ENCODE data around the gene ARMCX1.

DNA sequence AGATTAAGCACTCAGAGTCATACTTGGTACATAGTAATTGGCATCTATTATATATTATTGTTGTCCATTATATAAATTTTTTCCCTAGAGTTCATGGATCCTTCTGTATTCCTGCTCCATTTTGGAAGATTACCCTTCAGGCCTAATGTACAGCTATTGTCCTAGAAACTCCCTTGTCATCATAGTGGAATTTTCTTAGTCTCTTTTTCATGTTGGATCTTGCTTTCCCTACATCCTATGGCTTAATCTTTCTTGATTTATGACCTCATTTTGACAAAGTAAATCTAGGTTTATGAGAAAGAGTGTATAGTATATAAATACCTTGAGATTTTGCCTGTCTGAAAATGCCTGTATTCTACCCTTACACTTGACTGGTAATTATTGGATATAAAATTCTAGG lies 43.0 kb upstream of the ARMCX1 start:
- TF ChIP-seq, protein P1, sequence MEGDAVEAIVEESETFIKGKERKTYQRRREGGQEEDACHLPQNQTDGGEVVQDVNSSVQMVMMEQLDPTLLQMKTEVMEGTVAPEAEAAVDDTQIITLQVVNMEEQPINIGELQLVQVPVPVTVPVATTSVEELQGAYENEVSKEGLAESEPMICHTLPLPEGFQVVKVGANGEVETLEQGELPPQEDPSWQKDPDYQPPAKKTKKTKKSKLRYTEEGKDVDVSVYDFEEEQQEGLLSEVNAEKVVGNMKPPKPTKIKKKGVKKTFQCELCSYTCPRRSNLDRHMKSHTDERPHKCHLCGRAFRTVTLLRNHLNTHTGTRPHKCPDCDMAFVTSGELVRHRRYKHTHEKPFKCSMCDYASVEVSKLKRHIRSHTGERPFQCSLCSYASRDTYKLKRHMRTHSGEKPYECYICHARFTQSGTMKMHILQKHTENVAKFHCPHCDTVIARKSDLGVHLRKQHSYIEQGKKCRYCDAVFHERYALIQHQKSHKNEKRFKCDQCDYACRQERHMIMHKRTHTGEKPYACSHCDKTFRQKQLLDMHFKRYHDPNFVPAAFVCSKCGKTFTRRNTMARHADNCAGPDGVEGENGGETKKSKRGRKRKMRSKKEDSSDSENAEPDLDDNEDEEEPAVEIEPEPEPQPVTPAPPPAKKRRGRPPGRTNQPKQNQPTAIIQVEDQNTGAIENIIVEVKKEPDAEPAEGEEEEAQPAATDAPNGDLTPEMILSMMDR (conservative IDR thresholded peaks at IDR 0.05; ENCODE audit: low read depth in 2 of 2) = no peak
- TF ChIP-seq, protein P2, sequence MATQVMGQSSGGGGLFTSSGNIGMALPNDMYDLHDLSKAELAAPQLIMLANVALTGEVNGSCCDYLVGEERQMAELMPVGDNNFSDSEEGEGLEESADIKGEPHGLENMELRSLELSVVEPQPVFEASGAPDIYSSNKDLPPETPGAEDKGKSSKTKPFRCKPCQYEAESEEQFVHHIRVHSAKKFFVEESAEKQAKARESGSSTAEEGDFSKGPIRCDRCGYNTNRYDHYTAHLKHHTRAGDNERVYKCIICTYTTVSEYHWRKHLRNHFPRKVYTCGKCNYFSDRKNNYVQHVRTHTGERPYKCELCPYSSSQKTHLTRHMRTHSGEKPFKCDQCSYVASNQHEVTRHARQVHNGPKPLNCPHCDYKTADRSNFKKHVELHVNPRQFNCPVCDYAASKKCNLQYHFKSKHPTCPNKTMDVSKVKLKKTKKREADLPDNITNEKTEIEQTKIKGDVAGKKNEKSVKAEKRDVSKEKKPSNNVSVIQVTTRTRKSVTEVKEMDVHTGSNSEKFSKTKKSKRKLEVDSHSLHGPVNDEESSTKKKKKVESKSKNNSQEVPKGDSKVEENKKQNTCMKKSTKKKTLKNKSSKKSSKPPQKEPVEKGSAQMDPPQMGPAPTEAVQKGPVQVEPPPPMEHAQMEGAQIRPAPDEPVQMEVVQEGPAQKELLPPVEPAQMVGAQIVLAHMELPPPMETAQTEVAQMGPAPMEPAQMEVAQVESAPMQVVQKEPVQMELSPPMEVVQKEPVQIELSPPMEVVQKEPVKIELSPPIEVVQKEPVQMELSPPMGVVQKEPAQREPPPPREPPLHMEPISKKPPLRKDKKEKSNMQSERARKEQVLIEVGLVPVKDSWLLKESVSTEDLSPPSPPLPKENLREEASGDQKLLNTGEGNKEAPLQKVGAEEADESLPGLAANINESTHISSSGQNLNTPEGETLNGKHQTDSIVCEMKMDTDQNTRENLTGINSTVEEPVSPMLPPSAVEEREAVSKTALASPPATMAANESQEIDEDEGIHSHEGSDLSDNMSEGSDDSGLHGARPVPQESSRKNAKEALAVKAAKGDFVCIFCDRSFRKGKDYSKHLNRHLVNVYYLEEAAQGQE (IDR thresholded peaks at IDR 0.05; ENCODE audit: unreplicated experiment) = no peak
- TF ChIP-seq CREB1 (CRISPR knock-in tag; IDR thresholded peaks at IDR 0.05; ENCODE audit: low read depth) (no peak), ZNF114 (CRISPR knock-in tag; IDR thresholded peaks at IDR 0.05) (no peak), EZH2 (IDR thresholded peaks at IDR 0.05; ENCODE audit: low read depth, unreplicated experiment) (no peak), POLR2AphosphoS5 (IDR thresholded peaks at IDR 0.05; ENCODE audit: low read depth) (no peak)

Measured in GM23338 (cell line).